Left lung (tissue), 10 donors: ENCODE measurements around the gene VOPP1. TPM values are rescaled to one million over a fixed set of nuclear protein-coding genes. Genes with fewer than 3 reads are reported as not detected.

Source experiments
- ATAC-seq: fragments of 200-7000 bp; cut with Tn5 transposase; one replicate; pipeline ENCODE4 v1.9.1; 2020; ENCODE audit warnings: moderate library complexity
- DNase-seq, 4 donors: peaks; one replicate each; pipeline ENCODE4 v3.0.0-alpha.2; 2013 to 2020
- H3K27ac ChIP-seq, 2 donors: fragments of 200-600 bp; sonication (generic) in 1 of 2; one replicate each; pipeline versions ENCODE4 v1.5.0 to v1.8.0; 2020 to 2021
- H3K27me3 ChIP-seq, 2 donors: fragments of 200-600 bp; sonication (generic) in 1 of 2; one replicate each; pipeline versions ENCODE4 v1.5.0 to v1.8.0; 2020 to 2021
- H3K36me3 ChIP-seq, 2 donors: fragments of 200-600 bp; sonication (generic) in 1 of 2; one replicate each; pipeline versions ENCODE4 v1.5.0 to v1.8.0; 2020 to 2021
- H3K4me1 ChIP-seq, 2 donors: fragments of 200-600 bp; one replicate each; pipeline ENCODE4 v1.8.0; 2021
- H3K4me3 ChIP-seq, 2 donors: fragments of 200-600 bp; sonication (generic) in 1 of 2; one replicate each; pipeline versions ENCODE4 v1.5.0 to v1.8.0; 2020 to 2021; ENCODE audit warnings: mild to moderate bottlenecking in 1 of 2
- H3K9me3 ChIP-seq, 2 donors: fragments of 200-600 bp; sonication (generic) in 1 of 2; one replicate each; pipeline versions ENCODE4 v1.5.0 to v1.8.0; 2020 to 2021
- CTCF ChIP-seq, 2 donors: fragments of 200-600 bp; sonication (generic) in 1 of 2; IDR thresholded peaks; one replicate each; pipeline versions ENCODE4 v1.5.0 to v1.8.0; 2021; ENCODE audit warnings: antibody characterized with exemption in 2 of 2
- intact Hi-C, 2 donors: fragments of 100-400 bp; cut with DNase I; formaldehyde crosslinking; loops; one replicate each; pipeline versions ENCODE4 v1.11.2 to v1.14.2; 2022
- polyA plus RNA-seq, 6 donors: library from polyadenylated mRNA; unstranded; fragments of 120-200 nt; gene quantifications; one replicate each; pipeline ENCODE4 v1.2.1, GENCODE V29; 2013; ENCODE audit not compliant: insufficient read length in 6 of 6
- total RNA-seq, 2 donors: library from RNA; stranded (reverse); fragmentation: NEBNext Ultra II Directional; extraction: Animal tissue kit (Norgen Biotek cat#: 25700); gene quantifications; one replicate each; pipeline ENCODE4 v1.2.1, GENCODE V29; 2021
- donor health status: DM: no; HTN: yes; CAD: no.
- donor health status: DM: no; HTN: no; CAD: no.

VOPP1 gene
- total and polyA plus RNA-seq, 8 donors = 35.4 to 68.5 (median 40.4) TPM

GRCh38 chr7:55500117-55500756 is 72.1 kb downstream of the VOPP1 start:
- no peak overlapping the region for H3K4me3 ChIP-seq
- no peaks in the 10 kb centered on the region for H3K27me3 ChIP-seq
- peaks cover 0 to 31% of the 10 kb centered on the region in 2 donors for H3K36me3 ChIP-seq
- no peaks in the 10 kb centered on the region for H3K4me1 ChIP-seq
- no peaks in the 10 kb centered on the region for H3K9me3 ChIP-seq
- H3K27ac ChIP-seq = no peak overlapping the region
- ATAC-seq (no peak), DNase-seq (no peak)
- intact Hi-C loops = no loop called here
- no peak for TF ChIP-seq CTCF (IDR thresholded peaks at IDR 0.05)

GRCh38 chr7:55499591-55499990 is 72.7 kb downstream of the VOPP1 start:
- Histone ChIP-seq H3K27ac (no peak overlapping the region), H3K36me3 (peaks cover 0 to 34% of the 10 kb centered on the region in 2 donors), H3K4me3 (no peak overlapping the region), H3K9me3 (no peaks in the 10 kb centered on the region), H3K4me1 (no peaks in the 10 kb centered on the region), H3K27me3 (no peaks in the 10 kb centered on the region)
- TF ChIP-seq CTCF (IDR thresholded peaks at IDR 0.05) = no peak
- DNase-seq (no peak), ATAC-seq (no peak)
- intact Hi-C loops = no loop called here

- Histone ChIP-seq H3K4me1 (no peaks in the 10 kb centered on the region), H3K27ac (no peak overlapping the region), H3K4me3 (no peak overlapping the region), H3K36me3 (peaks cover 0 to 34% of the 10 kb centered on the region in 2 donors), H3K27me3 (no peaks in the 10 kb centered on the region), H3K9me3 (no peaks in the 10 kb centered on the region)
- intact Hi-C loops = no loop called here
- TF ChIP-seq CTCF (IDR thresholded peaks at IDR 0.05) = no peak
- ATAC-seq = no peak
- no peak for DNase-seq
These were observed 73.5 kb downstream of the VOPP1 start for GRCh38 chr7:55498770-55499169.

GRCh38 chr7:55498142-55498541 is 74.2 kb downstream of the VOPP1 start:
- H3K27me3 ChIP-seq = no peaks in the 10 kb centered on the region
- no peak for TF ChIP-seq CTCF (IDR thresholded peaks at IDR 0.05)
- H3K4me1 ChIP-seq = no peaks in the 10 kb centered on the region
- no peak for ATAC-seq
- H3K36me3 ChIP-seq = peaks cover 0 to 34% of the 10 kb centered on the region in 2 donors
- no peak overlapping the region for H3K27ac ChIP-seq
- intact Hi-C loops = no loop called here
- H3K4me3 ChIP-seq = no peak overlapping the region
- no peak for DNase-seq
- H3K9me3 ChIP-seq = no peaks in the 10 kb centered on the region

- H3K9me3 ChIP-seq = no peaks in the 10 kb centered on the region
- ATAC-seq (no peak), DNase-seq (no peak)
- H3K4me3 ChIP-seq = no peak overlapping the region
- H3K27me3 ChIP-seq = no peaks in the 10 kb centered on the region
- H3K36me3 ChIP-seq = peaks cover 0 to 36% of the 10 kb centered on the region in 2 donors
- H3K27ac ChIP-seq = no peak overlapping the region
- TF ChIP-seq CTCF (IDR thresholded peaks at IDR 0.05) = no peak
- no peaks in the 10 kb centered on the region for H3K4me1 ChIP-seq
- intact Hi-C loops = no loop called here
These were observed 74.8 kb downstream of the VOPP1 start for GRCh38 chr7:55497521-55497920.
